Spleen (tissue), 13 donors: ENCODE results near the gene RCC1. TPM values are rescaled to one million over a fixed set of nuclear protein-coding genes. Genes with fewer than 3 reads are reported as not detected.
A peak's percentile ranks its signal among the peaks of the same experiment; 100 is the strongest.

Source experiments
- DNase-seq: peaks from one replicate; pipeline ENCODE4 v3.0.0-alpha.2; 2020
- H3K27ac ChIP-seq, 8 donors: fragments of 200-600 bp; sonication (generic) in 7 of 8; 1 replicate in 4 of 8; 2 replicates in 4 of 8; pipeline versions ENCODE4 v1.5.0 to v1.8.0; 2016 to 2021; ENCODE audit warnings: inconsistent platforms in 4 of 8, mild to moderate bottlenecking in 4 of 8, moderate library complexity in 1 of 8
- H3K27me3 ChIP-seq, 7 donors: fragments of 200-600 bp; sonication (generic) in 6 of 7; replicated peaks in 1 of 7; 1 replicate in 4 of 7; 2 replicates in 3 of 7; pipeline versions ENCODE4 v1.5.0 to v1.8.0; 2016 to 2021; ENCODE audit warnings: inconsistent platforms in 3 of 7, mild to moderate bottlenecking in 1 of 7
- H3K36me3 ChIP-seq, 6 donors: fragments of 200-600 bp; sonication (generic) in 5 of 6; 1 replicate in 4 of 6; 2 replicates in 2 of 6; pipeline versions ENCODE4 v1.5.0 to v1.8.0; 2016 to 2021; ENCODE audit warnings: inconsistent platforms in 2 of 6
- H3K4me1 ChIP-seq, 6 donors: fragments of 200-600 bp; sonication (generic) in 5 of 6; 1 replicate in 3 of 6; 2 replicates in 3 of 6; pipeline versions ENCODE4 v1.5.0 to v1.8.0; 2016 to 2021; ENCODE audit warnings: inconsistent platforms in 3 of 6
- H3K4me3 ChIP-seq, 8 donors: fragments of 200-600 bp; sonication (generic) in 7 of 8; 1 replicate in 4 of 8; 2 replicates in 4 of 8; pipeline versions ENCODE4 v1.5.0 to v1.8.0; 2016 to 2021; ENCODE audit warnings: inconsistent platforms in 4 of 8, mild to moderate bottlenecking in 4 of 8, moderate library complexity in 2 of 8
- H3K9me3 ChIP-seq, 8 donors: fragments of 200-600 bp; sonication (generic) in 7 of 8; 1 replicate in 4 of 8; 2 replicates in 4 of 8; pipeline versions ENCODE4 v1.5.0 to v1.8.0; 2016 to 2021; ENCODE audit warnings: inconsistent platforms in 4 of 8
- POLR2A ChIP-seq, 3 donors: fragments of 450-650 bp; IDR thresholded peaks; one replicate each; pipeline ENCODE4 v1.5.1; 2017; ENCODE audit warnings: antibody characterized with exemption in 3 of 3, mild to moderate bottlenecking in 1 of 3
- POLR2AphosphoS5 ChIP-seq, 3 donors: sonication (generic); formaldehyde crosslinking; IDR thresholded peaks; one replicate each; pipeline ENCODE4 v1.5.1; 2017; ENCODE audit warnings: antibody characterized with exemption in 3 of 3
- WGBS, 5 donors: extraction: QIAGEN DNeasy Blood & Tissue Kit in 3 of 5; methylation state at CpG; one replicate each; pipeline versions ENCODE4 v1.1.5 to v1.1.7; 2013 to 2018; 5-methylcytosine and 5-hydroxymethylcytosine counted together
- intact Hi-C: fragments of 100-400 bp; cut with DNase I; formaldehyde crosslinking; loops from one replicate; pipeline ENCODE4 v1.15.0; 2023; ENCODE audit warnings: low total_unique reads
- long read RNA-seq, 2 donors: transcript quantifications; one replicate each; lab custom pipeline, GENCODE V29; 2026
- polyA plus RNA-seq, 3 donors: library from polyadenylated mRNA; stranded (reverse); fragments of 200-250 nt; gene quantifications; one replicate each; pipeline ENCODE4 v1.2.1, GENCODE V29; 2013
- total RNA-seq, 7 donors: library from RNA; depleted of rRNA in 3 of 7; stranded (reverse); fragments of >200 nt in 3 of 7; fragmentation: NEBNext Ultra II Directional in 4 of 7; extraction: Animal tissue kit (Norgen Biotek cat#: 25700) in 4 of 7; gene quantifications; one replicate each; pipeline versions ENCODE4 v1.1.0 to v1.2.1, GENCODE V29; 2016 to 2021
- TF ChIP-seq, protein P1 (sequence below), 11 experiments: fragments of 200-600 bp in 7 of 11; fragments of 450-650 bp in 4 of 11; sonication (generic) in 4 of 11; IDR thresholded peaks in 8 of 11; conservative IDR thresholded peaks in 3 of 11; 1 replicate in 7 of 11; 2 replicates in 4 of 11; pipeline versions ENCODE4 v1.4.0 to v1.8.0; 2016 to 2021; ENCODE audit warnings: antibody characterized with exemption in 11 of 11, inconsistent platforms in 4 of 11, mild to moderate bottlenecking in 1 of 11
- donor health status: healthy with polysubstance abuse.
- donor health status: DM: no; HTN: no; CAD: no; lungs with moderate emphysema.
- donor health status: DM: no; HTN: no; CAD: no.
- donor health status: Bipolar disorder and iron deficiency.
- donor health status: healthy.
- donor health status: DM: no; HTN: no; CAD: no.
- donor health status: DM: yes; HTN: yes; CAD: no.

Gene RCC1, protein sequence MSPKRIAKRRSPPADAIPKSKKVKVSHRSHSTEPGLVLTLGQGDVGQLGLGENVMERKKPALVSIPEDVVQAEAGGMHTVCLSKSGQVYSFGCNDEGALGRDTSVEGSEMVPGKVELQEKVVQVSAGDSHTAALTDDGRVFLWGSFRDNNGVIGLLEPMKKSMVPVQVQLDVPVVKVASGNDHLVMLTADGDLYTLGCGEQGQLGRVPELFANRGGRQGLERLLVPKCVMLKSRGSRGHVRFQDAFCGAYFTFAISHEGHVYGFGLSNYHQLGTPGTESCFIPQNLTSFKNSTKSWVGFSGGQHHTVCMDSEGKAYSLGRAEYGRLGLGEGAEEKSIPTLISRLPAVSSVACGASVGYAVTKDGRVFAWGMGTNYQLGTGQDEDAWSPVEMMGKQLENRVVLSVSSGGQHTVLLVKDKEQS
- total RNA-seq (10 to 100 TPM; 15.1 to 26.2 (median 22.4) TPM), polyA plus RNA-seq (10 to 100 TPM; 23.6 to 29.0 (median 28.9) TPM)
- long read RNA-seq, donor 1, partial matches to known transcripts, result 0 of 1 reads
- long read RNA-seq, donor 1, other reads (novel, unspliced or antisense), result 0 of 1 reads
- long read RNA-seq, donor 2, partial matches to known transcripts, result 7 of 8 reads
- long read RNA-seq, donor 2, other reads (novel, unspliced or antisense), result 0 of 8 reads

DNA sequence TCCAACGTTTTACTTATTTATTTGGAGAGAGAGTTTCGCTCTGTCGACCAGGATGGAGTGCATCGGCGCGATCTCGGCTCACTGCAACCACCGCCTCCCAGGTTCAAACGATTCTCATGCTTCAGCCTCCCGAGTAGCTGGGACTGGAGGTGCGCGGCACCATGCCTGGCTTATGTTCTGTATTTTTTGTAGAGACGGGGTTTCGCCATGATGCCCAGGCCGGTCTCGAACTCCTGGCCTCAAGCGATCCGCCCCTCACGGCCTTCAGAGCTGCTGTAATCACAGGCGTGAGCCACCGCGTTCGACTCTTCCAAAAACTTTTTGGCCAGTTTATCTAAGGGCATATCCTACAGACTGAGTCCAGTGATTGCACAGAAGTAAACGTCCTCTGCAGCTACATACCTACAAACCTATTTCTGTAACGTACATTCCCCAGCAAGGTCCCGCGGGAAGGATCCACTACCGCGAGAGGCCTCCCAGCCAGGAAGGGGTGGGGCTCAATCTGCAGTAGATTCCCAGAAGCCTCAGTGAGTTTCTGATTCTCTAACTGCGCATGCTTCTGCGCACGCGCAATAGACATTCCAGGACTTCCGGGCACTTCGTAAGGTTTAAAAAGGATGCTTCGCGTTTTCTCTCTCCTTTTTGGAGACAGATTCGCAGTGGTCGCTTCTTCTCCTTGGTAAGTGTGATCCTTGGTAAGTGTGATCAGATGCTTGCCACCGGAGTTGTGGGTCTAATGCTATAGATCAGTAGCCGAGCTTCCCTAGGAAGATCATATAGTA is at the start of gene RCC1:
RCC1 (plus strand) TSS at position 638 of the 782 bp plus-strand sequence. CDS start 23,824 bp downstream, outside the sequence.
- H3K27me3 ChIP-seq, result no peaks in the 10 kb centered on the region
- TF ChIP-seq POLR2A (IDR thresholded peaks at IDR 0.05), result peak; percentile 78 to 97 (median 95)
- TF ChIP-seq POLR2AphosphoS5 (IDR thresholded peaks at IDR 0.05), result peak in 2 of 3 donors; percentile 83 to 99
- TF ChIP-seq, protein P1, sequence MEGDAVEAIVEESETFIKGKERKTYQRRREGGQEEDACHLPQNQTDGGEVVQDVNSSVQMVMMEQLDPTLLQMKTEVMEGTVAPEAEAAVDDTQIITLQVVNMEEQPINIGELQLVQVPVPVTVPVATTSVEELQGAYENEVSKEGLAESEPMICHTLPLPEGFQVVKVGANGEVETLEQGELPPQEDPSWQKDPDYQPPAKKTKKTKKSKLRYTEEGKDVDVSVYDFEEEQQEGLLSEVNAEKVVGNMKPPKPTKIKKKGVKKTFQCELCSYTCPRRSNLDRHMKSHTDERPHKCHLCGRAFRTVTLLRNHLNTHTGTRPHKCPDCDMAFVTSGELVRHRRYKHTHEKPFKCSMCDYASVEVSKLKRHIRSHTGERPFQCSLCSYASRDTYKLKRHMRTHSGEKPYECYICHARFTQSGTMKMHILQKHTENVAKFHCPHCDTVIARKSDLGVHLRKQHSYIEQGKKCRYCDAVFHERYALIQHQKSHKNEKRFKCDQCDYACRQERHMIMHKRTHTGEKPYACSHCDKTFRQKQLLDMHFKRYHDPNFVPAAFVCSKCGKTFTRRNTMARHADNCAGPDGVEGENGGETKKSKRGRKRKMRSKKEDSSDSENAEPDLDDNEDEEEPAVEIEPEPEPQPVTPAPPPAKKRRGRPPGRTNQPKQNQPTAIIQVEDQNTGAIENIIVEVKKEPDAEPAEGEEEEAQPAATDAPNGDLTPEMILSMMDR (IDR thresholded peaks at IDR 0.05 in 8 of 11, conservative IDR thresholded peaks at IDR 0.05 in 3 of 11), result peak in 4 of 11 experiments; percentile 27 to 47 (median 36)
- peaks cover 0 to 35% (median 30%) of the 10 kb centered on the region in 6 donors for H3K36me3 ChIP-seq
- 1 to 2% (median 1%) methylated on average over 38 to 41 of the region's 41 CpGs for WGBS, 5 donors
- DNase-seq, result peak; percentile 98
- peak within 1 kb of the TSS; percentile 60 to 96 (median 84) for H3K4me3 ChIP-seq
- peak within 1 kb of the TSS; percentile 79 to 95 (median 91) for H3K27ac ChIP-seq
- intact Hi-C loops, result loop anchor here (5.0 kb wide), 1 partner anchor 77 kb away; no protein-coding TSS in a partner anchor
- H3K4me1 ChIP-seq, result peaks cover 34 to 52% (median 45%) of the 10 kb centered on the region in 6 donors
- H3K9me3 ChIP-seq, result no peaks in the 10 kb centered on the region

DNA sequence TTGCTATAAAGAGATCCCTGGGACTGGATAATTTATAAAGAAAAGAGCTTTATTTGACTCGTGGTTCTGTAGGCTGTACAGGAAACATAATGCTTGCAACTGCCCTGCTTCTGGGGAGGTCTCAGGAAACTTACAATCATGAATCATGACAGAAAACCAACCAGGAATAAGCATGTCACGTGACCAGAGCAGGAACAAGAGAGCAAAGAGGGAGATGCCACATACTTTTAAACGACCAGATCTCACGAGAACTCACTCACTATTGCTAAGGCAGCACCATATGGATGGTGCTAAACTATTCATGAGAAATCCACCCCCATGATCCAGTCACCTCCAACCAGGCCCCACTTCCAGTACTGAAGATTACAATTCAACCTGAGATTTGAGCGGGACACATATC is 49.8 kb upstream of the RCC1 start:
- no peaks in the 10 kb centered on the region for H3K9me3 ChIP-seq
- H3K36me3 ChIP-seq, result peaks cover 0 to 30% (median 9%) of the 10 kb centered on the region in 6 donors
- no peak for DNase-seq
- intact Hi-C loops, result no loop called here
- H3K27me3 ChIP-seq, result no peaks in the 10 kb centered on the region
- peaks cover 5 to 47% (median 25%) of the 10 kb centered on the region in 6 donors for H3K4me1 ChIP-seq
- WGBS, 5 donors, result 27 to 41% (median 35%) methylated on average over 5 of the region's 5 CpGs
- peak overlapping the region in 7 of 8 donors; percentile 21 to 69 (median 66) for H3K27ac ChIP-seq
- H3K4me3 ChIP-seq, result no peak overlapping the region
- TF ChIP-seq, protein P1 (IDR thresholded peaks at IDR 0.05 in 8 of 11, conservative IDR thresholded peaks at IDR 0.05 in 3 of 11), result no peak
- TF ChIP-seq POLR2AphosphoS5 (IDR thresholded peaks at IDR 0.05) (no peak), POLR2A (IDR thresholded peaks at IDR 0.05) (no peak)

DNA sequence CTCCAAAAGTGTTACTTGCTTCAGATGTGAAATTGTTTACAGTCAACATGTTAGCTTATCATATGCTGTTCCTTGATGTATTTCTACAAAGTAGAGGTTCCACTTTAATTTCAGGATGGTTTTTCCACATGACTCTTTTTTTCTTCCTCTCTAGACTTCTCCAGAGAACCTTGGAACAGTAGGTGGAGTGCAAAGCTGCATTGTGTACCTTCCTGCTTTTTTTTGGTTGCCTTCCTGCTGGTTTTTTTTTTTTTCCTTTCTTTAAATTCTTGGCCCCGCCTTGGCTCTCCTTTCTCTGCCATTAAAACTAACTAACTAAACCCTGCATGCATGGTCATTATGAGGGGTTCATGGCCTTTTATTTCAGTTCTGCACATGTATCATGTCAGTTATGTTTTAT is 48.2 kb upstream of the RCC1 start:
- no peak for DNase-seq
- WGBS, 5 donors, result 63 to 80% (median 74%) methylated on average over 1 of the region's 1 CpG
- intact Hi-C loops, result no loop called here
- Histone ChIP-seq H3K9me3 (no peaks in the 10 kb centered on the region), H3K27me3 (no peaks in the 10 kb centered on the region), H3K4me3 (no peak overlapping the region), H3K36me3 (peaks cover 0 to 38% (median 16%) of the 10 kb centered on the region in 6 donors), H3K4me1 (peaks cover 5 to 47% (median 25%) of the 10 kb centered on the region in 6 donors), H3K27ac (peak overlapping the region in 5 of 8 donors; percentile 21 to 73 (median 66))
- TF ChIP-seq, protein P1 (IDR thresholded peaks at IDR 0.05 in 8 of 11, conservative IDR thresholded peaks at IDR 0.05 in 3 of 11), result no peak
- TF ChIP-seq POLR2A (IDR thresholded peaks at IDR 0.05) (no peak), POLR2AphosphoS5 (IDR thresholded peaks at IDR 0.05) (no peak)
